ENCODE results near the gene IGFBP1.

DNA sequence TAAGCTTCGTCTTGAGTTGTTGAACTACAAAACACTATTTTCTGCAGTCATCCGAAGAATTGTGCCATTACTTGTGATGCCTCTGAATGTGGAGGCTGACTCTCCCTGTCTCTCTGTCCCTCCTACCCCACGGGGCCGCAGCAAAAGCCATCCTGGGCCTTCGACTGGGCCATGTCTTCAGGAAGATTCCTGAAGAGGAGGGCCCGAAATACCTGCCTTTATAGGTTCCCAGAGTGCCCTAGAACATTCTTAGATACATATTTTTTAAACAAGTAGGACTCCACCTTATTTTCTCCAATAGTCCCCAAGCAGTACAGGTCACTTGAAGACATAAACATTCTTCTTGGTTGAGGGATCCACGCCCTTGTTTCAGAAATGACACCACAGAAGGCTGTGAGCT is 24.7 kb downstream of the IGFBP1 start:
- TF ChIP-seq, protein P1, sequence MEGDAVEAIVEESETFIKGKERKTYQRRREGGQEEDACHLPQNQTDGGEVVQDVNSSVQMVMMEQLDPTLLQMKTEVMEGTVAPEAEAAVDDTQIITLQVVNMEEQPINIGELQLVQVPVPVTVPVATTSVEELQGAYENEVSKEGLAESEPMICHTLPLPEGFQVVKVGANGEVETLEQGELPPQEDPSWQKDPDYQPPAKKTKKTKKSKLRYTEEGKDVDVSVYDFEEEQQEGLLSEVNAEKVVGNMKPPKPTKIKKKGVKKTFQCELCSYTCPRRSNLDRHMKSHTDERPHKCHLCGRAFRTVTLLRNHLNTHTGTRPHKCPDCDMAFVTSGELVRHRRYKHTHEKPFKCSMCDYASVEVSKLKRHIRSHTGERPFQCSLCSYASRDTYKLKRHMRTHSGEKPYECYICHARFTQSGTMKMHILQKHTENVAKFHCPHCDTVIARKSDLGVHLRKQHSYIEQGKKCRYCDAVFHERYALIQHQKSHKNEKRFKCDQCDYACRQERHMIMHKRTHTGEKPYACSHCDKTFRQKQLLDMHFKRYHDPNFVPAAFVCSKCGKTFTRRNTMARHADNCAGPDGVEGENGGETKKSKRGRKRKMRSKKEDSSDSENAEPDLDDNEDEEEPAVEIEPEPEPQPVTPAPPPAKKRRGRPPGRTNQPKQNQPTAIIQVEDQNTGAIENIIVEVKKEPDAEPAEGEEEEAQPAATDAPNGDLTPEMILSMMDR (tag by site-specific recombination; IDR thresholded peaks at IDR 0.05) = no peak
- TF ChIP-seq, protein P2, sequence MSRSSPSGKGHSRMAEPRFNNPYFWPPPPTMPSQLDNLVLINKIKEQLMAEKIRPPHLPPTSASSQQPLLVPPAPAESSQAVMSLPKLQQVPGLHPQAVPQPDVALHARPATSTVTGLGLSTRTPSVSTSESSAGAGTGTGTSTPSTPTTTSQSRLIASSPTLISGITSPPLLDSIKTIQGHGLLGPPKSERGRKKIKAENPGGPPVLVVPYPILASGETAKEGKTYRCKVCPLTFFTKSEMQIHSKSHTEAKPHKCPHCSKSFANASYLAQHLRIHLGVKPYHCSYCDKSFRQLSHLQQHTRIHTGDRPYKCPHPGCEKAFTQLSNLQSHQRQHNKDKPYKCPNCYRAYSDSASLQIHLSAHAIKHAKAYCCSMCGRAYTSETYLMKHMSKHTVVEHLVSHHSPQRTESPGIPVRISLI (tag by site-specific recombination; IDR thresholded peaks at IDR 0.05) = no peak
- TF ChIP-seq SALL2 (tag by site-specific recombination; IDR thresholded peaks at IDR 0.05; ENCODE audit: borderline replicate concordance) (no peak), KLF10 (tag by site-specific recombination; IDR thresholded peaks at IDR 0.05) (no peak), ZNF184 (tag by site-specific recombination; IDR thresholded peaks at IDR 0.05) (no peak), ZNF621 (tag by site-specific recombination; IDR thresholded peaks at IDR 0.05) (no peak), SP2 (tag by site-specific recombination; IDR thresholded peaks at IDR 0.05) (no peak), ZNF707 (tag by site-specific recombination; IDR thresholded peaks at IDR 0.05) (no peak), ZBTB20 (tag by site-specific recombination; IDR thresholded peaks at IDR 0.05) (no peak)
- TF ChIP-seq, protein P3, sequence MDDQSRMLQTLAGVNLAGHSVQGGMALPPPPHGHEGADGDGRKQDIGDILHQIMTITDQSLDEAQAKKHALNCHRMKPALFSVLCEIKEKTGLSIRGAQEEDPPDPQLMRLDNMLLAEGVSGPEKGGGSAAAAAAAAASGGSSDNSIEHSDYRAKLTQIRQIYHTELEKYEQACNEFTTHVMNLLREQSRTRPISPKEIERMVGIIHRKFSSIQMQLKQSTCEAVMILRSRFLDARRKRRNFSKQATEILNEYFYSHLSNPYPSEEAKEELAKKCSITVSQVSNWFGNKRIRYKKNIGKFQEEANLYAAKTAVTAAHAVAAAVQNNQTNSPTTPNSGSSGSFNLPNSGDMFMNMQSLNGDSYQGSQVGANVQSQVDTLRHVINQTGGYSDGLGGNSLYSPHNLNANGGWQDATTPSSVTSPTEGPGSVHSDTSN (CRISPR knock-in tag; IDR thresholded peaks at IDR 0.05) = no peak
- TF ChIP-seq, protein P4, sequence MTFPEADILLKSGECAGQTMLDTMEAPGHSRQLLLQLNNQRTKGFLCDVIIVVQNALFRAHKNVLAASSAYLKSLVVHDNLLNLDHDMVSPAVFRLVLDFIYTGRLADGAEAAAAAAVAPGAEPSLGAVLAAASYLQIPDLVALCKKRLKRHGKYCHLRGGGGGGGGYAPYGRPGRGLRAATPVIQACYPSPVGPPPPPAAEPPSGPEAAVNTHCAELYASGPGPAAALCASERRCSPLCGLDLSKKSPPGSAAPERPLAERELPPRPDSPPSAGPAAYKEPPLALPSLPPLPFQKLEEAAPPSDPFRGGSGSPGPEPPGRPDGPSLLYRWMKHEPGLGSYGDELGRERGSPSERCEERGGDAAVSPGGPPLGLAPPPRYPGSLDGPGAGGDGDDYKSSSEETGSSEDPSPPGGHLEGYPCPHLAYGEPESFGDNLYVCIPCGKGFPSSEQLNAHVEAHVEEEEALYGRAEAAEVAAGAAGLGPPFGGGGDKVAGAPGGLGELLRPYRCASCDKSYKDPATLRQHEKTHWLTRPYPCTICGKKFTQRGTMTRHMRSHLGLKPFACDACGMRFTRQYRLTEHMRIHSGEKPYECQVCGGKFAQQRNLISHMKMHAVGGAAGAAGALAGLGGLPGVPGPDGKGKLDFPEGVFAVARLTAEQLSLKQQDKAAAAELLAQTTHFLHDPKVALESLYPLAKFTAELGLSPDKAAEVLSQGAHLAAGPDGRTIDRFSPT (tag by site-specific recombination; IDR thresholded peaks at IDR 0.05) = no peak
- TF ChIP-seq, protein P5, sequence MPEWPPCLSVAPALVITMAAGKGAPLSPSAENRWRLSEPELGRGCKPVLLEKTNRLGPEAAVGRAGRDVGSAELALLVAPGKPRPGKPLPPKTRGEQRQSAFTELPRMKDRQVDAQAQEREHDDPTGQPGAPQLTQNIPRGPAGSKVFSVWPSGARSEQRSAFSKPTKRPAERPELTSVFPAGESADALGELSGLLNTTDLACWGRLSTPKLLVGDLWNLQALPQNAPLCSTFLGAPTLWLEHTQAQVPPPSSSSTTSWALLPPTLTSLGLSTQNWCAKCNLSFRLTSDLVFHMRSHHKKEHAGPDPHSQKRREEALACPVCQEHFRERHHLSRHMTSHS (tag by site-specific recombination; IDR thresholded peaks at IDR 0.05) = no peak
- TF ChIP-seq, protein P6, sequence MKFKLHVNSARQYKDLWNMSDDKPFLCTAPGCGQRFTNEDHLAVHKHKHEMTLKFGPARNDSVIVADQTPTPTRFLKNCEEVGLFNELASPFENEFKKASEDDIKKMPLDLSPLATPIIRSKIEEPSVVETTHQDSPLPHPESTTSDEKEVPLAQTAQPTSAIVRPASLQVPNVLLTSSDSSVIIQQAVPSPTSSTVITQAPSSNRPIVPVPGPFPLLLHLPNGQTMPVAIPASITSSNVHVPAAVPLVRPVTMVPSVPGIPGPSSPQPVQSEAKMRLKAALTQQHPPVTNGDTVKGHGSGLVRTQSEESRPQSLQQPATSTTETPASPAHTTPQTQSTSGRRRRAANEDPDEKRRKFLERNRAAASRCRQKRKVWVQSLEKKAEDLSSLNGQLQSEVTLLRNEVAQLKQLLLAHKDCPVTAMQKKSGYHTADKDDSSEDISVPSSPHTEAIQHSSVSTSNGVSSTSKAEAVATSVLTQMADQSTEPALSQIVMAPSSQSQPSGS (tag by site-specific recombination; IDR thresholded peaks at IDR 0.05; ENCODE audit: low read depth) = no peak
- TF ChIP-seq, protein P7, sequence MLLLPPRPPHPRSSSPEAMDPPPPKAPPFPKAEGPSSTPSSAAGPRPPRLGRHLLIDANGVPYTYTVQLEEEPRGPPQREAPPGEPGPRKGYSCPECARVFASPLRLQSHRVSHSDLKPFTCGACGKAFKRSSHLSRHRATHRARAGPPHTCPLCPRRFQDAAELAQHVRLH (tag by site-specific recombination; IDR thresholded peaks at IDR 0.05) = no peak

All from HEK293 (cell line).